Sigmoid colon (tissue), 7 donors: ENCODE results near the gene PPDPF. TPM values are rescaled to one million over a fixed set of nuclear protein-coding genes. Genes with fewer than 3 reads are reported as not detected.

Source experiments
- DNase-seq: peaks from one replicate; pipeline ENCODE4 v3.0.0-alpha.2; 2019
- H3K27ac ChIP-seq, 4 donors: fragments of 200-600 bp; sonication (generic); one replicate each; pipeline ENCODE4 v1.5.1; 2016 to 2019; ENCODE audit warnings: mild to moderate bottlenecking in 1 of 4
- H3K27me3 ChIP-seq, 3 donors: fragments of 200-600 bp; sonication (generic); one replicate each; pipeline ENCODE4 v1.5.1; 2019; ENCODE audit warnings: mild to moderate bottlenecking in 1 of 3
- H3K36me3 ChIP-seq, 4 donors: fragments of 200-600 bp; sonication (generic); one replicate each; pipeline ENCODE4 v1.5.1; 2016 to 2019
- H3K4me1 ChIP-seq, 4 donors: fragments of 200-600 bp; sonication (generic); one replicate each; pipeline ENCODE4 v1.5.1; 2017 to 2019
- H3K4me3 ChIP-seq, 4 donors: fragments of 200-600 bp; sonication (generic); one replicate each; pipeline ENCODE4 v1.5.1; 2017 to 2019; ENCODE audit warnings: mild to moderate bottlenecking in 2 of 4, moderate library complexity in 1 of 4
- H3K9me3 ChIP-seq, 4 donors: fragments of 200-600 bp in 3 of 4; sonication (generic) in 3 of 4; one replicate each; pipeline versions ENCODE4 v1.5.1 to v1.6.1; 2013 to 2019
- CTCF ChIP-seq, 4 experiments: fragments of 450-650 bp in 3 of 4; fragments of 200-600 bp in 1 of 4; IDR thresholded peaks; one replicate each; pipeline ENCODE4 v1.5.1; 2016 to 2019; ENCODE audit warnings: antibody characterized with exemption in 4 of 4, mild to moderate bottlenecking in 3 of 4, moderate library complexity in 2 of 4
- EP300 ChIP-seq, 4 donors: sonication (generic); formaldehyde crosslinking; IDR thresholded peaks; one replicate each; pipeline ENCODE4 v1.6.1; 2017; ENCODE audit warnings: antibody characterized with exemption in 4 of 4
- POLR2A ChIP-seq, 2 donors: fragments of 450-650 bp; IDR thresholded peaks; one replicate each; pipeline ENCODE4 v1.6.1; 2016; ENCODE audit warnings: antibody characterized with exemption in 2 of 2, mild to moderate bottlenecking in 2 of 2, moderate library complexity in 2 of 2
- POLR2AphosphoS5 ChIP-seq, 4 donors: sonication (generic); formaldehyde crosslinking; IDR thresholded peaks; one replicate each; pipeline ENCODE4 v1.6.1; 2017; ENCODE audit warnings: antibody characterized with exemption in 4 of 4
- WGBS, 2 donors: extraction: QIAGEN DNeasy Blood & Tissue Kit; methylation state at CpG; one replicate each; pipeline ENCODE4 v1.1.7; 2013; 5-methylcytosine and 5-hydroxymethylcytosine counted together
- intact Hi-C: fragments of 100-400 bp; cut with DNase I; formaldehyde crosslinking; loops from one replicate; pipeline ENCODE4 v1.15.1; 2023
- polyA plus RNA-seq, 3 donors: library from polyadenylated mRNA; stranded (reverse); fragments of 200-250 nt; gene quantifications; one replicate each; pipeline ENCODE4 v1.2.3, GENCODE V29; 2013
- total RNA-seq, 4 donors: library from RNA; depleted of rRNA; stranded (reverse); fragments of >200 nt; gene quantifications; one replicate each; pipeline ENCODE4 v1.1.0, GENCODE V29; 2016
- donor health status: healthy with polysubstance abuse.
- donor health status: Bipolar disorder and iron deficiency.
- donor health status: healthy.

PPDPF gene
- total and polyA plus RNA-seq, 7 donors: 82.8 to 1,688 (median 244) TPM

DNA sequence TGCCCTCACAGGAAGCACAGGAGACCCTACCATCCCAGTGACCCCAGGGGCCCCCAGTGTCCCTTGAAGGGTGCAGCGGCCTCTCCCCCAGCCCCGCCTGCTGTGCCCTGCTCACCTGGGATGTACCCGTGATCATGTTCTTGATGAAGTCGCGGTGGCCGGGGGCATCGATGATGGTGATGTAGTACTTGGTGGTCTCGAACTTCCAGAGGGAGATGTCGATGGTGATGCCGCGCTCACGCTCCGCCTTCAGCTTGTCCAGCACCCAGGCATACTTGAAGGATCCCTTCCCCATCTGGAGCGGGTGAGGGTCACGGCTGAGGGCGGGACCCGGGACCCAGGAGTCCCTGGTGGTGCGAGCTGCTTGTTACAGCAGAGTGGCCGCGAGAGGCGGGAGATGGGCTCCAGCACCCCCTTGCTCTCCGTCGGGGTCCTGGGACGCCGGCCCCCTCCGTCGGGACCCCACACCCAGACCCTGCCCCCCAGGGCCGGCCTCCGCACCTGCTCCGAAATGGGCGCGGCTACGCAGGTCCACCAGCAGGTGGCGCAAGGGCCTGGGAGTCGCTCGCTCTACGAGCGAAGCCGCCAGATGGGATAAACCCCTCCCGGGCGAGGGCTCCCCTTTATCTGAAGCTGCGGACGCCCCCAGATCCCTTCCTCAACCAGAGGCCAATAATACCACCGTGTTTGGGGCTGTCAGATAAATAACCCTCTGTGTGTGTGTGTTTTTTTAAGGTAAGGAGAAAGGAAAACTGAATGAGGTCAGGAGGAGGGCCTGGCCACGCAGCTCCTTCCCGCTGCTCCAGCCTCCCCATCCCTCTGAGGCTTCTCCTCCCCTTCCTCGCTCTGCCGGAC lies 24.6 kb upstream of the PPDPF start:
- Histone ChIP-seq H3K27ac (no peak overlapping the region), H3K4me3 (peak overlapping the region in 3 of 4 donors; percentile 34 to 40 (median 38)), H3K4me1 (peaks cover 0 to 31% (median 26%) of the 10 kb centered on the region in 4 donors), H3K36me3 (no peaks in the 10 kb centered on the region), H3K9me3 (no peaks in the 10 kb centered on the region), H3K27me3 (peaks cover 31 to 63% (median 47%) of the 10 kb centered on the region in 3 donors)
- peak; percentile 81 for DNase-seq
- intact Hi-C loops: loop anchor here (1.0 kb wide), 1 partner anchor 23 kb away; no protein-coding TSS in a partner anchor
- 19 to 25% methylated on average over 48 of the region's 48 CpGs for WGBS, 2 donors
- peak; percentile 58 to 96 (median 81) for TF ChIP-seq CTCF (IDR thresholded peaks at IDR 0.05)
- no peak for TF ChIP-seq POLR2AphosphoS5 (IDR thresholded peaks at IDR 0.05)
- TF ChIP-seq EP300 (IDR thresholded peaks at IDR 0.05): no peak
- TF ChIP-seq POLR2A (IDR thresholded peaks at IDR 0.05): no peak

DNA sequence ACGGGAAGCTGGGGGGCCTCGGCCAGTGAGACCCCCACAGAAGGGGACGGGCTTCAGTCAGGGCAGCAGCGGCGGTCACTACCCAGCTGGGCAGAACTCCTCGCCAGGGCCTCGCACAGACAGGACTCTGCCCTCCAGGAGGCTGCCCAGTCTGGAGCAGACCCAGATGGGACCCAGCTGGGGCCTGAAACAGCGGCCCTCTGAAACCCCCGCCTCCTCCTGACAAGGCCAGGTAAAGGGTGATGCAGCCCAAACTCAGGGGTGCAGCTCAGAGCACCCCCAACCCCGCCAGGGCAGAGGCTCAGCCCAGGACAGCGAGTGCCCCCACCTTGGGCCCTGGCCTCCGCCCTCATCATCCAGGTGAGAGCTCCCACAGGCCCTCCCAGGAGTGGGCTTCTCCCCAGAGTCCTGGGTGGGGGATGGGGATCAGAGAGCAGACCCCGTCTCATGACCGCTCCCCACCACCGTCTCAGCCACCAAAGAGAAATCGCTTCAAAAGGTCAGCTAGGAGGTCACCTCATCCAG lies 23.9 kb upstream of the PPDPF start:
- peak overlapping the region in 3 of 4 donors; percentile 34 to 40 (median 38) for H3K4me3 ChIP-seq
- TF ChIP-seq CTCF (IDR thresholded peaks at IDR 0.05): no peak
- TF ChIP-seq POLR2A (IDR thresholded peaks at IDR 0.05): no peak
- no peaks in the 10 kb centered on the region for H3K9me3 ChIP-seq
- peaks cover 0 to 33% (median 26%) of the 10 kb centered on the region in 4 donors for H3K4me1 ChIP-seq
- H3K27ac ChIP-seq: no peak overlapping the region
- WGBS, 2 donors: 46 to 64% methylated on average over 16 of the region's 16 CpGs
- H3K36me3 ChIP-seq: no peaks in the 10 kb centered on the region
- peaks cover 31 to 63% (median 47%) of the 10 kb centered on the region in 3 donors for H3K27me3 ChIP-seq
- intact Hi-C loops: loop anchor here (1.0 kb wide), 1 partner anchor 23 kb away; no protein-coding TSS in a partner anchor
- peak; percentile 65 for DNase-seq

DNA sequence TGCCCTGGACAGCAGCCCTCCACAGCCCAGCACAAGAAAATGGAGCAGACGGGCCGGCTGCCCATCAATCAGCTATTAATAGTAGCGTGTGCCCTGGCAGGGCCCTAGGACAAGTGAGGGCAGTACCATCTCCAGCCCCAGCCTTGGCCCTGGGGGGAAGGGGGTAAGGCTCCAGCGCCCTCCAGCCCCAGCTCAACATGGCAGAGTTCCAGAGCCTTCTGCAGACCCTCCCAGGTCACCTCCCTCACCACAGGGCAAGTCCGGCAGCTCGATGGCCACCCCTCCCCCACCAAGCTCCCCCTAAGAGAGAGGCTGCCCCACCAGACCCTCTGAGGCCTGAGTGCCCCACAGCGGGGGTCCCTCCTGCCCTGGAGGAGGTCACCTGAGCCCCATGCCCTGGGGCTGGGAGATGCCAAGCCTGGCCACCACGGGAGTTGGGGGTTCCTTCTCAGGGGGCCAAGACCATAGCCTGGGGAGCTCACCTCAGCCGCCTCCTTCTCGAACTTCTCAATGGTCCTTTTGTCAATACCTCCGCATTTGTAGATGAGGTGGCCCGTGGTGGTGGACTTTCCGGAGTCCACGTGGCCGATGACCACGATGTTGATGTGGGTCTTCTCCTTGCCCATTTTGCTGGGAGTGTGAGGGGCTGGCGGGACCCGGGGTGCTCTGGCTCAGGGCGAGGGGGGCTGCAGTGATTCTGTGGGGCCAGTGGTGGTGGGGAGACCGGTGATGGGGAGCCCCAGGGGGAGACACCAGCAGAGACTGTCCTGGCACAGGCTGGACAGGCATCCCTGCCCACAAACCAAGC lies 23.2 kb upstream of the PPDPF start:
- TF ChIP-seq EP300 (IDR thresholded peaks at IDR 0.05): no peak
- no peak for TF ChIP-seq POLR2A (IDR thresholded peaks at IDR 0.05)
- TF ChIP-seq POLR2AphosphoS5 (IDR thresholded peaks at IDR 0.05): no peak
- TF ChIP-seq CTCF (IDR thresholded peaks at IDR 0.05): no peak
- peak; percentile 64 for DNase-seq
- intact Hi-C loops: no loop called here
- Histone ChIP-seq H3K27ac (no peak overlapping the region), H3K27me3 (peaks cover 31 to 69% (median 47%) of the 10 kb centered on the region in 3 donors), H3K4me3 (no peak overlapping the region), H3K4me1 (peaks cover 0 to 38% (median 29%) of the 10 kb centered on the region in 4 donors), H3K36me3 (no peaks in the 10 kb centered on the region), H3K9me3 (no peaks in the 10 kb centered on the region)
- 54 to 65% methylated on average over 20 of the region's 20 CpGs for WGBS, 2 donors

DNA sequence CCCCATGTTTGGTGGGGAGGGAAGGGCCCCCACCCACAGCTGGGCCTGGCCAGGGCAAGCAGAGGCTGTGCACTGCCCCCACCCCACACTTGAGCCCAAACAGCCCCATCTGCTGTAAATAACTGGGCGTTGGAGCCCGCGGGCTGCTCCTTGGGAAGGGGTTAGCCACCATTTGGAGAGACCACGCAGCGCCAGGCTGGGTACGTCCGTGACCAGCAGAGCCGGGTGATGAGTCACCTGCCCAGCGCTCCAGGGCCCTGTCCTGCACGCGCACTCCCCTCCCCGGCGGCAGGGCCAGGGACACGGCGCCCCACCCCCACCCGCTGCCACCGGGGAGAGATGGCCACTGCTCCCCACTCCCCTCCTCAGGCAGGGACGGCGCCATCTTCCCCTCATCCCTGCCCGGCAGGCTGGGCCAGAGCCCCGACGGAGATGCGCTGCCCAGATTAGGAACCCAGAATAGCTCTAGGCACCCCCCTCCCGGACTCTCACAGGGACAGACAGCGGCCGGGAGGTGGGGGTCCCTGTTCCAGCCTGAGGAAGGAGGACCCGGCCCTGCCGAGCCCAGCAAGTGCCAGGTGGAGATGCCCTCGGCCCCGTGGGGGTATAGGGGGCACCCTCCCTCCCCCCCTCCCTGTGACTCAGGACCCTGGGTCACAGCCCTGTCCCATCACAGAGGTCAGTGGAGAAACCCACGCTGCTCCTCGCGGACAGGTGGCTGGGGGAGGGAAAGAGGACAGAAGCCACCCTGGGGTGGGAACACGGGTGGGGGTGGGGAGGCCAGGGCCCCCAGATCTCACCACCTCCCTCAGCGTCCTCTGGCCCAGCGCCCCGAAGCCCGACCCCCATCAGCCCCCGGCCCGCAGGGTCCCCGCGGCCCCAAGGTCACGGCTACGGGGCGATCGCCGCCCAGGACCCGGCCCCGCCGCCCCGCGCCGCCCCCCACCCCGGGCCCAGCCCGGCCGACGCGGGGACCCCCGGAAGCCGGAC lies 22.3 kb upstream of the PPDPF start:
- H3K9me3 ChIP-seq: no peaks in the 10 kb centered on the region
- H3K27ac ChIP-seq: no peak overlapping the region
- WGBS, 2 donors: 5 to 6% methylated on average over 60 of the region's 60 CpGs
- H3K27me3 ChIP-seq: peaks cover 31 to 76% (median 47%) of the 10 kb centered on the region in 3 donors
- no peaks in the 10 kb centered on the region for H3K36me3 ChIP-seq
- TF ChIP-seq EP300 (IDR thresholded peaks at IDR 0.05) (no peak), POLR2AphosphoS5 (IDR thresholded peaks at IDR 0.05) (no peak), POLR2A (IDR thresholded peaks at IDR 0.05) (no peak), CTCF (IDR thresholded peaks at IDR 0.05) (no peak)
- peak; percentile 66 for DNase-seq
- intact Hi-C loops: no loop called here
- peak overlapping the region in 3 of 4 donors; percentile 34 to 48 (median 46) for H3K4me3 ChIP-seq
- H3K4me1 ChIP-seq: peaks cover 0 to 38% (median 29%) of the 10 kb centered on the region in 4 donors
